Neural crest cell (in vitro differentiated cells): ENCODE data around the gene RASA3. TPM values are rescaled to one million over a fixed set of nuclear protein-coding genes. Genes with fewer than 3 reads are reported as not detected.

Experiments used
- DNase-seq: peaks from one replicate; pipeline ENCODE4 v3.0.0; 2021; ENCODE audit warnings: low read depth, mixed read lengths, low spot score
- H3K27ac Mint-ChIP-seq: one replicate; pipeline ENCODE4 v1.8.0; 2021; ENCODE audit warnings: mild to moderate bottlenecking, mixed read lengths; ENCODE audit not compliant: unreplicated experiment
- H3K27me3 Mint-ChIP-seq: 2 replicates; pipeline ENCODE4 v1.8.0; 2021; ENCODE audit warnings: low read depth, mild to moderate bottlenecking, mixed read lengths
- H3K36me3 Mint-ChIP-seq: 2 replicates; pipeline ENCODE4 v1.8.0; 2021; ENCODE audit warnings: low read depth, mild to moderate bottlenecking, mixed read lengths
- H3K4me1 Mint-ChIP-seq: 2 replicates; pipeline ENCODE4 v1.8.0; 2021; ENCODE audit warnings: mixed read lengths
- H3K4me3 Mint-ChIP-seq: one replicate; pipeline ENCODE4 v1.8.0; 2021; ENCODE audit warnings: mild to moderate bottlenecking, mixed read lengths
- H3K9me3 Mint-ChIP-seq: 2 replicates; pipeline ENCODE4 v1.8.0; 2021; ENCODE audit warnings: mixed read lengths
- total RNA-seq: library from RNA; stranded (reverse); gene quantifications from 2 replicates; pipeline ENCODE4 v1.2.1, GENCODE V29; 2021
- TF ChIP-seq, protein P1 (sequence below): fragments of 200-600 bp; sonication (generic); conservative IDR thresholded peaks from 2 replicates; pipeline ENCODE4 v1.5.0; 2021; ENCODE audit warnings: antibody characterized with exemption, mild to moderate bottlenecking

RASA3 gene
- total RNA-seq, 1 donor from 2014 or later = 29.5 TPM

DNA sequence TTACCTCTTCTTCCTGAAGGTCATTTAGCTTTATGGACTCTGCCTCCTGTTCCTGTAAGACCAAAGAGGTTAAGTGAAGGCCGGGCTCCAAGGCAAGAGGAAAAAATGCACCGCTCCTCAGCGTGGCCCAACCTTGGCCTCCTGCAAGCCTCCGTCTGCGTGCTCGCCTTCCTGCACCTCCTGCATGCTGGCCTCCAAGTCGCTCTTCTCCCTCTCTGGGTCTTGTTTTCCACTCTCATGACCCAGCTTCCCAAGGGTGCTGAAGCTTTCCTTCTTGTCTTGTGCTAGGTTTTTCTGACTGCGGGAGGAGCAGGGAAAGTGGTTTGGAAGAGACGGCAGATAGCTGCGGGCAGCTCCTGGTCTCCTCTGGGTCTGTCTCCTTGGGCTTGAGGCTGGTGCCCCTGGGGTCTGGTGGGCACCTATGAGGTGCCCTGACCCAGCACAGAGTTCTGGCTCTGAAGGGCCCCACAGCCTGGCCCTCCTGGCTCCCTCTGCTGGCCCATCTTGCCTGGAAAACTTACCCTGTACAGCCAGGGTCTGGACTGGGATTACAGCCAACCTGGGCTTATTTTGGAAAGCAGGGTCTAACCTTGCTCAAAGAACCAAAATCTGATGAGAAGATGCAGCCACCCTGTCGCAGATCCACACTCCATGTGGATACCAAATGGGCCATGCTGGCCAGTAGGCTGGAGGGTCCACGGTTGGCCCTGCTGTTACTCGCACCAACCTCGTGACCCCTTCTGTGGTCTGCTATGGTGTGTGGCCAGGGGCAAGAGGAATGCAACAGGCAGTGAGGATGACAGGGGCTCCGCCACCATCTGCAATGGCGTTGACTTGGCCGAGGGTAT, 163.7 kb downstream of the RASA3 start:
- no peaks in the 10 kb centered on the region for H3K4me1 Mint-ChIP-seq
- peaks cover 7% of the 10 kb centered on the region for H3K36me3 Mint-ChIP-seq
- no peaks in the 10 kb centered on the region for H3K27me3 Mint-ChIP-seq
- TF ChIP-seq, protein P1, sequence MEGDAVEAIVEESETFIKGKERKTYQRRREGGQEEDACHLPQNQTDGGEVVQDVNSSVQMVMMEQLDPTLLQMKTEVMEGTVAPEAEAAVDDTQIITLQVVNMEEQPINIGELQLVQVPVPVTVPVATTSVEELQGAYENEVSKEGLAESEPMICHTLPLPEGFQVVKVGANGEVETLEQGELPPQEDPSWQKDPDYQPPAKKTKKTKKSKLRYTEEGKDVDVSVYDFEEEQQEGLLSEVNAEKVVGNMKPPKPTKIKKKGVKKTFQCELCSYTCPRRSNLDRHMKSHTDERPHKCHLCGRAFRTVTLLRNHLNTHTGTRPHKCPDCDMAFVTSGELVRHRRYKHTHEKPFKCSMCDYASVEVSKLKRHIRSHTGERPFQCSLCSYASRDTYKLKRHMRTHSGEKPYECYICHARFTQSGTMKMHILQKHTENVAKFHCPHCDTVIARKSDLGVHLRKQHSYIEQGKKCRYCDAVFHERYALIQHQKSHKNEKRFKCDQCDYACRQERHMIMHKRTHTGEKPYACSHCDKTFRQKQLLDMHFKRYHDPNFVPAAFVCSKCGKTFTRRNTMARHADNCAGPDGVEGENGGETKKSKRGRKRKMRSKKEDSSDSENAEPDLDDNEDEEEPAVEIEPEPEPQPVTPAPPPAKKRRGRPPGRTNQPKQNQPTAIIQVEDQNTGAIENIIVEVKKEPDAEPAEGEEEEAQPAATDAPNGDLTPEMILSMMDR = no peak
- no peak overlapping the region for H3K4me3 Mint-ChIP-seq
- no peak for DNase-seq
- H3K9me3 Mint-ChIP-seq = no peaks in the 10 kb centered on the region
- H3K27ac Mint-ChIP-seq = no peak overlapping the region

DNA sequence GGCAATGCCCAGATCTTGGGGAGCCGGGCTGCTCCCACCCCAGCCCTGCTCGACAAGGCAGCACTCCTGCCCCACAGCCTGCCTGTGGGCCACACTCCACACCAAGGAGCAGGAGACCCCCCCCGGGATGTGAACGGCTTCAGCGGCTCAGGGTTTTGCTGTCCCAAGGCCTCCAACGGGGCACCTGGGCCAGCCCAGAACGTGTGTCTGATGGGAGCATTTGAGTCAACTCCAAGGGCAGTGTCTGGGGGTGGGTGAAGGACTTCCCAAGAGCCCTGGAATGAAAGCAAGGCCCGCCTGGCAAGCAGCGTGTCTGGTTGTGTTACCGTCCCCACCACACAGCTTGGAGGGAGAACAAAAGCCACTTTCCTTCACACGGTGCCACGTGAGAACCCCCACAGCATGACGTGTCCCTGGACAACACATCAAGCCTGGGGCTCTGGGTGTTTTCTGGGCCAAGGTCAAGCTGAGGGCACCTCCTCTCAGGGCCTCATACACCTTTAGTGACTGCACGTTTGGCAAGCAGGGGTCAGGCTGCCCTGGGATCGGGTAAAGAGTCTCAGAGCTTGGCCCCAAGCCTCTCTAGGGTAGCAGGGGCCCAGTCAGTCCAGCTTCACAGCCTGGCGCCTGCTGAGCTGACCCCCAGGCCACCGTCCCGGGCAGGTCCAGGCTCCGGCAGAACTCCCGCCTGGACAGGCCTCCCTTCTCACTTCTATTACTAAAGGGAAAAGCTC, 164.5 kb downstream of the RASA3 start:
- no peaks in the 10 kb centered on the region for H3K9me3 Mint-ChIP-seq
- DNase-seq = no peak

DNA sequence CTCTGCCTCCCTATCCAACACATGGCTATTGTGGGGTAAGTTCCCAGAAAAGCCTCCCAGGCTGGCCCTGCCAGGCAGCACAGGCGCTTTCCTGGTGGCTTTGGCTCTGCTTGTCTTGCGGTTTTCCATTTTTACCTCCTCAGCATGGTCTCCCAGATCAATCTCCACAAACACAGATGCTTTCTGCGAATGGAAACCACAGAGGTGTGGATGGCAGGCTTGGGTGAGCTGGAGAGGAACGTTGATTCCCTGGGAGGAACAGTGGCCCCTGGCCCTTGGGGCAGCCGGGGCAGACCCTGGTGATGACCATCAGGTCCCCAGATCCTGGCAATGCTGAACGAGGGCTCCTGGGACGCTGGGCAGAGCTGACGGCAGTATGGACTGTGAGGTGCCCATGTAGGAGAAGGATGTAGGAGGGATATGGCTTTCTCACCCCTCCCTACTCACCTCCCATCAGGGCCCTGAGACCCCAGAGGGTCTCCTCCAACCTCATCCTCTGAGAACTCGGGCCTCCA, 165.2 kb downstream of the RASA3 start:
- H3K27ac Mint-ChIP-seq = no peak overlapping the region
- H3K4me1 Mint-ChIP-seq = no peaks in the 10 kb centered on the region

More for the DNA sequence above, 164.5 kb downstream of the RASA3 start:
- TF ChIP-seq, protein P1 = no peak
- Mint-ChIP-seq H3K36me3 (peaks cover 7% of the 10 kb centered on the region), H3K27ac (no peak overlapping the region), H3K27me3 (no peaks in the 10 kb centered on the region), H3K4me1 (no peaks in the 10 kb centered on the region), H3K4me3 (no peak overlapping the region)

GRCh38 chr13:113965968-113966884, 166.2 kb downstream of the RASA3 start:
- Mint-ChIP-seq H3K27me3 (no peaks in the 10 kb centered on the region), H3K4me3 (no peak overlapping the region), H3K9me3 (peaks cover 3% of the 10 kb centered on the region), H3K27ac (no peak overlapping the region), H3K4me1 (no peaks in the 10 kb centered on the region), H3K36me3 (peaks cover 14% of the 10 kb centered on the region)
- no peak for DNase-seq
- TF ChIP-seq, protein P1 = no peak

More for the DNA sequence above, 165.2 kb downstream of the RASA3 start:
- TF ChIP-seq, protein P1 = no peak
- Mint-ChIP-seq H3K36me3 (peaks cover 7% of the 10 kb centered on the region), H3K4me3 (no peak overlapping the region), H3K9me3 (no peaks in the 10 kb centered on the region), H3K27me3 (no peaks in the 10 kb centered on the region)
- no peak for DNase-seq

DNA sequence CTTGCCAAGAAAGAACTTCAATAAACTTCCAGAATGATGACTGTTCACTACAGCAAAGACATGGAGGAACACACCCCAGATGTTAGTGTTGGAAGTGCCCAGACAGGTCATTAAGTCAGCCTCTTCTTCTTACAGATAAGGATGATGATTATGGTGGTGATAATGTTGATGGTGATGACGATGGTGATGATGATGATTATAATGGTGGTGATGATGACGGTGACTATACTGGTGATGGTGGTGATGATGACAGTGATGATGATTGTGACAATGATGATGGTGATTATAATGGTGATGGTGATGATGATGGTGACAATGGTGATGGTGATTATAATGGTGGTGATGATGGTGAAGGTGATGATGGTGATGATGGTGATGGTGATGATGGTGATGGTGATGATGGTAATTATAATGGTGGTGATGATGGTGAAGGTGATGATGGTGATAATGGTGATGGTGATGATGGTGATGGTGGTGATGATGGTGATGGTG, 167.0 kb downstream of the RASA3 start:
- TF ChIP-seq, protein P1 = no peak
- DNase-seq = no peak
- Mint-ChIP-seq H3K4me1 (no peaks in the 10 kb centered on the region), H3K27ac (no peak overlapping the region), H3K9me3 (peaks cover 5% of the 10 kb centered on the region), H3K27me3 (no peaks in the 10 kb centered on the region), H3K4me3 (no peak overlapping the region), H3K36me3 (peaks cover 15% of the 10 kb centered on the region)
